HFF-Myc (cell line): ENCODE results near the gene PPP2R5C.
"Not testable (repeated sequence)": the region's sequence is repeated elsewhere in the genome, so short reads cannot be mapped to it uniquely, and the experiment has no call there.

ENCODE experiments used
- DNase-seq: peaks from one replicate; pipeline ENCODE4 v3.0.0-alpha.2; 2011; ENCODE audit warnings: low read depth; ENCODE audit errors: extremely low read depth
- H3K4me3 ChIP-seq: replicated peaks from 2 replicates; pipeline ENCODE4 v1.5.1; 2011; ENCODE audit warnings: low read depth, mild to moderate bottlenecking, control low read depth, low read length
- TF ChIP-seq, protein P1 (sequence below): IDR thresholded peaks from 2 replicates; pipeline ENCODE4 v1.5.1; 2012; ENCODE audit warnings: mild to moderate bottlenecking, low read depth, low read length, control low read depth; ENCODE audit errors: missing control alignments

The PPP2R5C gene

DNA sequence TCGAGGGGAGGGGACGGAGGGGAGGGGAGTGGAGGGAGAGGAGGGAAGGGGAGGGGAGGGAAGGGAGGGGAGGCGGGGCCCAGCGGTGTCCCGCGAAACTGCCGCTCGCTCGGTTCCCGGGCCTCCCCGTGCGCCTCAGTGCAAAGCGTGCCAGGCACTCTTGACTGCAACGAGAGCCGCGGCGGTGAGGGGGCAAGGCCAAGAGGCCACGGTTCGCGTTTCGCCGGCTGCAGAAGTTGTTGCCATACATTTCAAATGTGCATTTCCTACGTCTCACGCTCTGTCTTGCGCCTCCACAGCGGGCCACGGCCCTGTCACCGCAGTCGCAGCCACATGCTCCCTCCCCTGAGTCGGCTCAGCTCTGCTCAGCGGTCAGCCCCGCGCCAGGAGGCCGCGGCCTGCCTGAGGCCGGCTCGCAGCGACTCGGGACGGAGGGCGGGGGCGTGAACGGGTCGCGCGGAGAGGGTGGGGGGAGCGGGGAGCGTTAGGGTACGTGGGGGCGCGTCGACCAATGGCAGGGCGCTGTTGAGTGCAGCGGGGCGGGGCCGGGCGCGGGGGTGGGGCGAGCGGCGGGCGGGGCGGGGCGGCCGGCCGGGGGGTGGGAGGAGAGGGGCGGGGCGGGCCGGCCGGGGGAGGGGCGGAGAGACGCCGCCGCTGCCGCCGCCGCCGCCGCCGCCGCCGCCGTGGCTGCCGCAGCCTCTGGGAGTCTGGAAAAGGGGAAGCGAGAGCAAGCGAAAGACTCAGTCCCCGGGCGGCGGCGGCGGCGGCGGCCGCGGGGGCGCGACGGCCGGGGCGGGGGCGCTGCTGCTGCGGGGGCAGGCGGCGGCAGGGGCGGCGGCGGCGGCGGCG is at the start of gene PPP2R5C:
TSS of gene PPP2R5C (plus strand) at position 678 of the 849 bp plus-strand sequence. CDS start 185 bp downstream, outside the sequence.
- DNase-seq: peak; percentile 24
- H3K4me3 ChIP-seq: peak within 1 kb of the TSS; percentile 63
- TF ChIP-seq, protein P1, sequence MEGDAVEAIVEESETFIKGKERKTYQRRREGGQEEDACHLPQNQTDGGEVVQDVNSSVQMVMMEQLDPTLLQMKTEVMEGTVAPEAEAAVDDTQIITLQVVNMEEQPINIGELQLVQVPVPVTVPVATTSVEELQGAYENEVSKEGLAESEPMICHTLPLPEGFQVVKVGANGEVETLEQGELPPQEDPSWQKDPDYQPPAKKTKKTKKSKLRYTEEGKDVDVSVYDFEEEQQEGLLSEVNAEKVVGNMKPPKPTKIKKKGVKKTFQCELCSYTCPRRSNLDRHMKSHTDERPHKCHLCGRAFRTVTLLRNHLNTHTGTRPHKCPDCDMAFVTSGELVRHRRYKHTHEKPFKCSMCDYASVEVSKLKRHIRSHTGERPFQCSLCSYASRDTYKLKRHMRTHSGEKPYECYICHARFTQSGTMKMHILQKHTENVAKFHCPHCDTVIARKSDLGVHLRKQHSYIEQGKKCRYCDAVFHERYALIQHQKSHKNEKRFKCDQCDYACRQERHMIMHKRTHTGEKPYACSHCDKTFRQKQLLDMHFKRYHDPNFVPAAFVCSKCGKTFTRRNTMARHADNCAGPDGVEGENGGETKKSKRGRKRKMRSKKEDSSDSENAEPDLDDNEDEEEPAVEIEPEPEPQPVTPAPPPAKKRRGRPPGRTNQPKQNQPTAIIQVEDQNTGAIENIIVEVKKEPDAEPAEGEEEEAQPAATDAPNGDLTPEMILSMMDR: no peak

DNA sequence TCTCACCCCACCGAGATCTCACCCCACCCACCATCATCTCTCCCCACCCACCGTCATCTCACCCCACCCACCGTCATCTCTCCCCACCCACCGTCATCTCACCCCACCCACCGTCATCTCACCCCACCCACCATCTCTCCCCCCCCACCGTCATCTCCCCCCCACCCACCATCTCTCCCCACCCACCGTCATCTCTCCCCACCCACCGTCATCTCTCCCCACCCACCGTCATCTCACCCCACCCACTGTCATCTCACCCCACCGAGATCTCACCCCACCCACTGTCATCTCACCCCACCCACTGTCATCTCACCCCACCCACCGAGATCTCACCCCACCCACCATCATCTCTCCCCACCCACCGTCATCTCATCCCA is 49.7 kb upstream of the PPP2R5C start:
- not testable (repeated sequence) for DNase-seq, H3K4me3 ChIP-seq

DNA sequence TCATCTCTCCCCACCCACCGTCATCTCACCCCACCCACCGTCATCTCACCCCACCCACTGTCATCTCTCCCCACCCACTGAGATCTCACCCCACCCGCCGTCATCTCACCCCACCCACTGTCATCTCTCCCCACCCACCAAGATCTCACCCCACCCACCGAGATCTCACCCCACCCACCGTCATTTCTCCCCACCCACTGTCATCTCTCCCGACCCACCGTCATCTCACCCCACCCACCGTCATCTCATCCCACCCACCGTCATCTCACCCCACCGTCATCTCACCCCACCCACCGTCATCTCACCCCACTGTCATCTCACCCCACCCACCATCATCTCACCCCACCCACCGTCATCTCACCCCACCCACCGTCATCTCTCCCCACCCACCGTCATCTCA is 49.2 kb upstream of the PPP2R5C start:
- DNase-seq, H3K4me3 ChIP-seq: not testable (repeated sequence)

DNA sequence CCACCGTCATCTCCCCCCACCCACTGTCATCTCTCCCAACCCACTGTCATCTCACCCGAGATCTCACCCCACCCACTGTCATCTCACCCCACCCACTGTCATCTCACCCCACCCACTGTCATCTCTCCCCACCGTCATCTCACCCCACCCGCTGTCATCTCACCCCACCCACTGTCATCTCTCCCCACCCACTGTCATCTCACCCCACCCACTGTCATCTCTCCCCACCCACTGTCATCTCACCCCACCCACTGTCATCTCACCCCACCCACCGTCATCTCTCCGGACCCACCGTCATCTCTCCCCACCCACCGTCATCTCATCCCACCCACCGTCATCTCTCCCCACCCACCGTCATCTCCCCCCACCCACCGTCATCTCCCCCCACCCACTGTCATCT is 48.4 kb upstream of the PPP2R5C start:
- DNase-seq, H3K4me3 ChIP-seq: not testable (repeated sequence)

DNA sequence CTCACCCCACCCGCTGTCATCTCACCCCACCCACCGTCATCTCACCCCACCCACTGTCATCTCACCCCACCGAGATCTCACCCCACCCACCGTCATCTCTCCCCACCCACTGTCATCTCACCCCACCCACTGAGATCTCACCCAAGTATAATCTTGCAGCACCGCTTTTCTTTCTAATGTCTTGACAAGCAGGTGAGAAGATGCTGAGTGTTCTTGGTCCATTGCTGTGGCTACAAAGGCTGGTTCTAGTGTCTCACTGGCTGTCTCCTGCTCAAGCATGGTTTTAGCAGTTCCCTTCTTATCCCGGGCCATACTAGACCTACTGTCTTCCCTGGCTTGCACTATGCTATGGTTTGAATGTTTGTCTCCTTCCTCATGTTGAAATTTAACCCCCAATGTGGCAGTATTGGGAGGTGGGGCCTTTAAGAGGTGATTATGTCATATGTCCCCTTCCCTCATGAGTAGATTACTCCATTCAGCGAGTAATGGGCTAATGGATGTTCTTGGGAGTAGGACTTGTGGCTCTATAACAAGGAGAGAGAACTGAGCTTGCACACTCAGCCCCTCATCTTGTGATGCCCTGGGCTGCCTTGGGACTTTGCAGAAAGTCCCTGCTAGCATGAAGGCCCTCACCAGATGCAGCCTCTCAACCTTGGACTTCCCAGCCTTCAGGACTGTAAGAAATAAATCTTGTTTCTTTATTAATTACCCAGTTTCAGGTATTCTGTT is 47.7 kb upstream of the PPP2R5C start:
- no peak overlapping the region for H3K4me3 ChIP-seq
- TF ChIP-seq, protein P1: no peak
- DNase-seq: no peak

DNA sequence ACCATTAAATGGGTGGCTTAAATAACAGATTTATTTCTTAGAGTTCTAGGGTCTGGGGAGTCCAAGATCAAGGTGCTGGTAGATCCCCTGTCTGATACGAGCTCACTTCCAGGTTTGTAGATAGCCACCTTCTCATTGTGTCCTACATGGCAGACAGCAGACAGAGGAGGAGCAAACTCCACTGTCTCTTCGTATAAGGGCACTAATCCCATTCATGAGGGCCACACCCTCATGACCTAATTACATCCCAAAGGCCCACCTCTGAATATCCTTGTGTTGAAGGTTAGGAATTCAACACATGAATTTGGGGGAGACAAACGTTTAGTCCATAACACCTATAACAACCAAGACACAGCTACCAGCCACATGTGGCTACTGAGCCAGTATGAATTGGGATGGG is 47.1 kb upstream of the PPP2R5C start:
- TF ChIP-seq, protein P1: no peak
- no peak for DNase-seq
- H3K4me3 ChIP-seq: no peak overlapping the region

DNA sequence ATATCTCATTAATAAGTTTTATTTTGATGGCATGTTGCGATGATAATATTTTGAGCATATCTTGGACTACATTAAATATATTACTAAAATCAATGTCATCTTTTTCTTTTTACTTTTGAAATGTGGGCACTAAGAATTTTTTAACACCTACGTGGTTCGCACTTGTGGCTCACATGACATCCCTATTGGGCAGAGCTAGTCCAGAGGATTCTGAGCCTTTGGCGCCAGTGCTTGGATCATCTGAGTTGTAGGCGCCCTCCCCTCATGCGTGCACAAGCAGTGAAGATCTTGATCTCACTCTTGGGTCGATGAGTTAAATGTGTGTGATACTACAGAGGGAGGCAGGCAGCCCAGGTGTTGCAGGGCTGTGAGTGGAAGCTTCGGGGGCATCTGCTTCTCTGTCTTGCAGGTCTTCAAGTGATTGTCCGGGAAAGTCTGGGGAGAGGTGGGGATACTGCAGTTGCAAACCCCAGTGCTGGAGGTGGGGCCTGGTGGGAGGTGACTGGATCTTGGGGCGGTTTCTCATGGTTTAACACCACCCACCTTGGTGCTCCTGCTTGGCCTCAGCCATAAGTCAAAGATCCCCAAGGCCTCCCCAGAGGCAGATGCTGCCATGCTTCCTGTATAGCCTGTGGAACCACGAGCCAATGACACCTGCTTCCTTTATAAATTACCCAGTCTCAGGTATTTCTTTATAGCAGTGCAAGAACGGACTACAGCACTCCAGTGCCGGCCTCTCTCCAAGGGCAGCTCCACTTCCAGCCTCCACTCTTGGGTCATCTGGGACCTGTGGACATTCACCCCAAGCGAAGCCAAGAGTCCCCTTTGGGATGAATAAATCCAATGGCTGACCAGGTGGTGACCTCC is 46.1 kb upstream of the PPP2R5C start:
- TF ChIP-seq, protein P1: no peak
- no peak for DNase-seq
- H3K4me3 ChIP-seq: no peak overlapping the region
